Thyroid gland (tissue), 4 donors: ENCODE results near the gene ZNF350.

Experiments used
- CTCF ChIP-seq, 6 experiments: fragments of 200-600 bp in 3 of 6; fragments of 450-650 bp in 3 of 6; sonication (generic) in 3 of 6; IDR thresholded peaks; one replicate each; pipeline ENCODE4 v1.5.1; 2016 to 2019; ENCODE audit warnings: antibody characterized with exemption in 6 of 6, mild to moderate bottlenecking in 2 of 6, inconsistent platforms in 1 of 6, moderate library complexity in 1 of 6
- POLR2A ChIP-seq, 2 donors: fragments of 450-650 bp; IDR thresholded peaks; one replicate each; pipeline ENCODE4 v1.6.1; 2017; ENCODE audit warnings: antibody characterized with exemption in 2 of 2, mild to moderate bottlenecking in 2 of 2, moderate library complexity in 1 of 2

GRCh38 chr19:51986309-51987291 is at the start of gene ZNF350:
- peak in 1 of 6 experiments; percentile 19 for TF ChIP-seq CTCF (IDR thresholded peaks at IDR 0.05)
- TF ChIP-seq POLR2A (IDR thresholded peaks at IDR 0.05): peak in 1 of 2 donors; percentile 23
